Heart left ventricle (tissue), 16 donors: Measurements from ENCODE around the gene NXPE3. TPM values are rescaled to one million over a fixed set of nuclear protein-coding genes. Genes with fewer than 3 reads are reported as not detected.

Experiments
- ATAC-seq, 4 donors: fragments of 200-7000 bp; cut with Tn5 transposase; one replicate each; pipeline ENCODE4 v1.9.1; 2020 to 2022; ENCODE audit warnings: moderate library complexity in 4 of 4, mild to moderate bottlenecking in 3 of 4, moderate number of reproducible peaks in 1 of 4
- DNase-seq, 5 donors: peaks; one replicate each; pipeline ENCODE4 v3.0.0-alpha.2; 2020
- H3K27ac ChIP-seq, 12 donors: fragments of 200-600 bp; sonication (generic) in 4 of 12; one replicate each; pipeline versions ENCODE4 v1.5.0 to v1.8.0; 2016 to 2022; ENCODE audit warnings: mild to moderate bottlenecking in 2 of 12
- H3K27me3 ChIP-seq, 9 donors: fragments of 200-600 bp; sonication (generic) in 2 of 9; one replicate each; pipeline versions ENCODE4 v1.5.1 to v1.8.0; 2016 to 2022; ENCODE audit warnings: mild to moderate bottlenecking in 3 of 9
- H3K36me3 ChIP-seq, 9 donors: fragments of 200-600 bp; sonication (generic) in 2 of 9; one replicate each; pipeline versions ENCODE4 v1.5.0 to v1.8.0; 2018 to 2022; ENCODE audit warnings: mild to moderate bottlenecking in 2 of 9
- H3K4me1 ChIP-seq, 12 donors: fragments of 200-600 bp; sonication (generic) in 4 of 12; one replicate each; pipeline versions ENCODE4 v1.5.0 to v1.8.0; 2016 to 2022; ENCODE audit warnings: mild to moderate bottlenecking in 3 of 12
- H3K4me3 ChIP-seq, 12 donors: fragments of 200-600 bp; sonication (generic) in 4 of 12; one replicate each; pipeline versions ENCODE4 v1.5.0 to v1.8.0; 2017 to 2022; ENCODE audit warnings: mild to moderate bottlenecking in 9 of 12, moderate library complexity in 4 of 12
- H3K9me3 ChIP-seq, 12 donors: fragments of 200-600 bp; sonication (generic) in 4 of 12; one replicate each; pipeline versions ENCODE4 v1.5.0 to v1.8.0; 2016 to 2022; ENCODE audit warnings: mild to moderate bottlenecking in 1 of 12
- CTCF ChIP-seq, 12 donors: fragments of 200-600 bp; sonication (generic) in 4 of 12; IDR thresholded peaks; one replicate each; pipeline versions ENCODE4 v1.5.0 to v1.8.0; 2018 to 2022; ENCODE audit warnings: antibody characterized with exemption in 12 of 12, mild to moderate bottlenecking in 5 of 12
- POLR2A ChIP-seq, 2 donors: fragments of 450-650 bp; IDR thresholded peaks; one replicate each; pipeline ENCODE4 v1.6.1; 2017; ENCODE audit warnings: antibody characterized with exemption in 2 of 2, mild to moderate bottlenecking in 2 of 2, moderate library complexity in 2 of 2
- WGBS, 4 donors: extraction: QIAGEN DNeasy Blood & Tissue Kit in 2 of 4; methylation state at CpG; one replicate each; pipeline versions ENCODE4 v1.1.5 to v1.1.7; 2013 to 2018; 5-methylcytosine and 5-hydroxymethylcytosine counted together
- intact Hi-C, 10 donors: fragments of 100-400 bp; cut with DNase I; formaldehyde crosslinking; loops; one replicate each; pipeline versions ENCODE4 v1.11.1 to v1.14.2; 2022
- polyA plus RNA-seq, 2 donors: library from polyadenylated mRNA; stranded (reverse); fragments of 200-250 nt; gene quantifications; one replicate each; pipeline ENCODE4 v1.2.3, GENCODE V29; 2013
- total RNA-seq, 9 donors: library from RNA; depleted of rRNA in 2 of 9; stranded (reverse); fragments of >200 nt in 2 of 9; fragmentation: NEBNext Ultra II Directional in 3 of 9; extraction: Animal tissue kit (Norgen Biotek cat#: 25700) in 3 of 9; gene quantifications; one replicate each; pipeline versions ENCODE4 v1.1.0 to v1.2.4, GENCODE V29; 2016 to 2023
- donor health status: ischemic (EF 13 %, LVEDD 7.1; RV severe dilation, severe dysfunction).
- donor health status: healthy with polysubstance abuse.
- donor health status: DM: no; HTN: yes; CAD: no.
- donor health status: DM: no; HTN: no; CAD: no.
- donor health status: ischemic (EF 25% LVEDD 6.9; RV normal size, moderate dysfunction).
- donor health status: ischemic (EF 25% LVEDD 5.7; RV mildly dilated, moderate dysfunction).
- donor health status: healthy.
- donor health status: DM: yes; HTN: yes; CAD: no.
- donor health status: ischemic (EF 35%, LVEDD 5.7; RV mildly dilated, moderate dysfunction).
- donor health status: nonischemic (EF 11% LVEDD 7.7; RV severe dilation, severe dysfunction).
- donor health status: DM: yes; HTN: yes; CAD: no.
- donor health status: PGD.
- donor health status: ischemic (EF 29% LVEDD 5.4; RV normal size, mild dysfunction).
- donor health status: nonischemic (EF 23%, LVEDD 6.1; RV moderate dilation, normal function).

NXPE3 gene
- total and polyA plus RNA-seq, 11 donors, result 13.3 to 43.8 (median 35.6) TPM

GRCh38 chr3:101816215-101817149 lies 37.5 kb downstream of the NXPE3 start:
- intact Hi-C loops, result loop anchor here in 2 of 10 donors (5.0 to 10.0 kb wide), 2 partner anchors 36 to 48 kb away; no protein-coding TSS in a partner anchor

GRCh38 chr3:101817992-101818391 lies 39.0 kb downstream of the NXPE3 start:
- no peak overlapping the region for H3K4me3 ChIP-seq
- WGBS, 4 donors, result 95 to 99% (median 96%) methylated on average over 5 of the region's 5 CpGs
- H3K27me3 ChIP-seq, result no peaks in the 10 kb centered on the region
- peak overlapping the region in 1 of 12 donors; percentile 15 for H3K27ac ChIP-seq
- intact Hi-C loops, result loop anchor here in 2 of 10 donors (5.0 to 10.0 kb wide), 2 partner anchors 34 to 47 kb away; no protein-coding TSS in a partner anchor
- no peak for DNase-seq
- ATAC-seq, result no peak
- no peak for TF ChIP-seq POLR2A (IDR thresholded peaks at IDR 0.05)
- TF ChIP-seq CTCF (IDR thresholded peaks at IDR 0.05), result no peak
- peaks cover 0 to 61% (median 29%) of the 10 kb centered on the region in 9 donors for H3K36me3 ChIP-seq
- no peaks in the 10 kb centered on the region for H3K9me3 ChIP-seq
- H3K4me1 ChIP-seq, result peaks cover 0 to 28% (median 10%) of the 10 kb centered on the region in 12 donors

More at GRCh38 chr3:101816215-101817149, 37.5 kb downstream of the NXPE3 start:
- Histone ChIP-seq H3K36me3 (peaks cover 0 to 47% (median 17%) of the 10 kb centered on the region in 9 donors), H3K4me3 (no peak overlapping the region), H3K4me1 (peaks cover 0 to 28% (median 10%) of the 10 kb centered on the region in 12 donors), H3K9me3 (no peaks in the 10 kb centered on the region), H3K27me3 (no peaks in the 10 kb centered on the region), H3K27ac (peak overlapping the region in 5 of 12 donors; percentile 9 to 50 (median 15))
- TF ChIP-seq POLR2A (IDR thresholded peaks at IDR 0.05), result no peak
- no peak for TF ChIP-seq CTCF (IDR thresholded peaks at IDR 0.05)
- 67 to 83% (median 72%) methylated on average over 4 of the region's 4 CpGs for WGBS, 4 donors
- ATAC-seq, result peak in 1 of 4 donors; percentile 11
- DNase-seq, result no peak

- 89 to 93% (median 91%) methylated on average over 2 of the region's 2 CpGs for WGBS, 4 donors
- Histone ChIP-seq H3K36me3 (peaks cover 0 to 67% (median 29%) of the 10 kb centered on the region in 9 donors), H3K4me3 (no peak overlapping the region), H3K27ac (no peak overlapping the region), H3K4me1 (peaks cover 0 to 17% (median 1%) of the 10 kb centered on the region in 12 donors), H3K9me3 (no peaks in the 10 kb centered on the region), H3K27me3 (no peaks in the 10 kb centered on the region)
- DNase-seq (no peak), ATAC-seq (no peak)
- intact Hi-C loops, result loop anchor here in 4 of 10 donors (5.0 to 10.0 kb wide), 4 partner anchors 33 to 915 kb away; no protein-coding TSS in a partner anchor
- TF ChIP-seq POLR2A (IDR thresholded peaks at IDR 0.05) (no peak), CTCF (IDR thresholded peaks at IDR 0.05) (no peak)
Measured at GRCh38 chr3:101819649-101820206, 40.7 kb downstream of the NXPE3 start.

GRCh38 chr3:101821503-101821902 lies 42.5 kb downstream of the NXPE3 start:
- 98 to 99% (median 98%) methylated on average over 19 of the region's 19 CpGs for WGBS, 4 donors
- Histone ChIP-seq H3K27ac (no peak overlapping the region), H3K36me3 (peaks cover 0 to 67% (median 29%) of the 10 kb centered on the region in 9 donors), H3K4me1 (peaks cover 0 to 19% (median 7%) of the 10 kb centered on the region in 12 donors), H3K27me3 (no peaks in the 10 kb centered on the region), H3K4me3 (no peak overlapping the region), H3K9me3 (no peaks in the 10 kb centered on the region)
- intact Hi-C loops, result loop anchor here in 2 of 10 donors (10.0 kb wide), 2 partner anchors 123 to 913 kb away; no protein-coding TSS in a partner anchor
- ATAC-seq (no peak), DNase-seq (peak in 1 of 5 donors; percentile 34)
- no peak for TF ChIP-seq CTCF (IDR thresholded peaks at IDR 0.05)
- no peak for TF ChIP-seq POLR2A (IDR thresholded peaks at IDR 0.05)
